Neural progenitor cell (in vitro differentiated cells): ENCODE measurements around the gene NDOR1. TPM values are rescaled to one million over a fixed set of nuclear protein-coding genes. Genes with fewer than 3 reads are reported as not detected.
A peak's percentile ranks its signal among the peaks of the same experiment; 100 is the strongest.

Experiments used
- DNase-seq: peaks from one replicate; pipeline ENCODE4 v3.0.0-alpha.2; 2016; ENCODE audit warnings: low spot score
- H2AFZ ChIP-seq: fragments of 200-600 bp; sonication (generic); replicated peaks from 2 replicates; pipeline ENCODE4 v1.6.1; 2016; ENCODE audit warnings: antibody characterized with exemption
- H3F3A ChIP-seq: fragments of 200-600 bp; sonication (generic); 2 replicates; pipeline ENCODE4 v1.6.1; 2016; ENCODE audit warnings: antibody characterized with exemption, low read depth
- H3K27ac ChIP-seq: fragments of 200-600 bp; sonication (generic); 2 replicates; pipeline ENCODE4 v1.5.1; 2016; ENCODE audit warnings: mild to moderate bottlenecking
- H3K27me3 ChIP-seq: fragments of 200-600 bp; sonication (generic); 2 replicates; pipeline ENCODE4 v1.6.1; 2016; ENCODE audit warnings: mild to moderate bottlenecking, moderate library complexity
- H3K36me3 ChIP-seq: fragments of 200-600 bp; sonication (generic); 2 replicates; pipeline ENCODE4 v1.5.1; 2016
- H3K4me1 ChIP-seq: fragments of 200-600 bp; sonication (generic); 2 replicates; pipeline ENCODE4 v1.6.1; 2016; ENCODE audit warnings: mixed run types
- H3K4me2 ChIP-seq: fragments of 200-600 bp; sonication (generic); 2 replicates; pipeline ENCODE4 v1.6.1; 2016
- H3K4me3 ChIP-seq: fragments of 200-600 bp; sonication (generic); 2 replicates; pipeline ENCODE4 v1.5.1; 2016
- H3K79me2 ChIP-seq: fragments of 200-600 bp; sonication (generic); 2 replicates; pipeline ENCODE4 v1.6.1; 2016; ENCODE audit warnings: low read depth
- H3K9ac ChIP-seq: fragments of 200-600 bp; sonication (generic); 2 replicates; pipeline ENCODE4 v1.6.1; 2016
- H3K9me3 ChIP-seq: fragments of 200-600 bp; sonication (generic); 2 replicates; pipeline ENCODE4 v1.5.1; 2016; ENCODE audit warnings: low read depth
- H4K20me1 ChIP-seq: fragments of 200-600 bp; sonication (generic); 2 replicates; pipeline ENCODE4 v1.6.1; 2016; ENCODE audit warnings: low read depth
- H3K27ac Mint-ChIP-seq: 3 replicates; pipeline ENCODE4 v1.8.0; 2021; ENCODE audit warnings: mixed read lengths
- H3K27me3 Mint-ChIP-seq: 2 replicates; pipeline ENCODE4 v1.8.0; 2022; ENCODE audit warnings: low read depth, mild to moderate bottlenecking, inconsistent platforms, moderate library complexity, mixed read lengths; ENCODE audit not compliant: insufficient read depth
- H3K36me3 Mint-ChIP-seq: 3 replicates; pipeline ENCODE4 v1.8.0; 2021; ENCODE audit warnings: mixed read lengths
- H3K4me1 Mint-ChIP-seq: 3 replicates; pipeline ENCODE4 v1.8.0; 2021; ENCODE audit warnings: mixed read lengths
- H3K4me3 Mint-ChIP-seq: 3 replicates; pipeline ENCODE4 v1.8.0; 2021; ENCODE audit warnings: mild to moderate bottlenecking, moderate library complexity, mixed read lengths
- H3K9me3 Mint-ChIP-seq: 3 replicates; pipeline ENCODE4 v1.8.0; 2020; ENCODE audit warnings: mixed read lengths
- EZH2 ChIP-seq: fragments of 200-600 bp; sonication (generic); IDR thresholded peaks from 2 replicates; pipeline ENCODE4 v1.6.1; 2017; ENCODE audit warnings: antibody characterized with exemption, mild to moderate bottlenecking, moderate library complexity
- EZH2phosphoT487 ChIP-seq: fragments of 200-600 bp; sonication (generic); IDR thresholded peaks from 2 replicates; pipeline ENCODE4 v1.6.1; 2017; ENCODE audit warnings: antibody characterized with exemption
- total RNA-seq: library from RNA; depleted of rRNA; stranded (reverse); fragments of >200 nt; gene quantifications from 2 replicates; pipeline ENCODE4 v1.2.3, GENCODE V29; 2015; ENCODE audit warnings: low replicate concordance
- TF ChIP-seq, protein P1 (sequence below): fragments of 200-600 bp; sonication (generic); IDR thresholded peaks from 2 replicates; pipeline ENCODE4 v1.5.1; 2017; ENCODE audit warnings: antibody characterized with exemption, mild to moderate bottlenecking

Gene NDOR1
- total RNA-seq, 1 donor from 2014 or later = 5.1 TPM

DNA sequence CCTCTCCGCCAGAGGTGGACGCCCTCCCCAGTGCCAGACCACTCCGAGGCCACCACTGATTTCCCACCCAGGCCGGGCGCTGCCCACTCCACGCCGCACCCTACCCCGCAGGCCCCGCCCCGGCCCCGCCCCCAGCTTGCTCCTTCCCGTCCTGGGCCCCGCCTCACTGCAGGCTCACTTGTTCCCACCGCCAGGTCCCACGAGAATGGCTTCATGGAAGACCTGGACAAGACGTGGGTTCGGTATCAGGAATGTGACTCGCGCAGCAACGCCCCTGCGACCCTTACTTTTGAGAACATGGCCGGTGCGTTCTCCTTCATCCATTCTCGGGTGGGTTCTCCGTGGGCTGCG lies 42.2 kb upstream of the NDOR1 start:
- Mint-ChIP-seq H3K36me3 (peaks cover 1% of the 10 kb centered on the region), H3K27me3 (peaks cover 61% of the 10 kb centered on the region), H3K4me3 (peak overlapping the region; percentile 77), H3K27ac (no peak overlapping the region), H3K9me3 (no peaks in the 10 kb centered on the region), H3K4me1 (peaks cover 6% of the 10 kb centered on the region)
- no peak overlapping the region for H2AFZ ChIP-seq
- H3K36me3 ChIP-seq = no peaks in the 10 kb centered on the region
- H3K4me2 ChIP-seq = peak overlapping the region; percentile 71
- DNase-seq = no peak
- TF ChIP-seq, protein P1, sequence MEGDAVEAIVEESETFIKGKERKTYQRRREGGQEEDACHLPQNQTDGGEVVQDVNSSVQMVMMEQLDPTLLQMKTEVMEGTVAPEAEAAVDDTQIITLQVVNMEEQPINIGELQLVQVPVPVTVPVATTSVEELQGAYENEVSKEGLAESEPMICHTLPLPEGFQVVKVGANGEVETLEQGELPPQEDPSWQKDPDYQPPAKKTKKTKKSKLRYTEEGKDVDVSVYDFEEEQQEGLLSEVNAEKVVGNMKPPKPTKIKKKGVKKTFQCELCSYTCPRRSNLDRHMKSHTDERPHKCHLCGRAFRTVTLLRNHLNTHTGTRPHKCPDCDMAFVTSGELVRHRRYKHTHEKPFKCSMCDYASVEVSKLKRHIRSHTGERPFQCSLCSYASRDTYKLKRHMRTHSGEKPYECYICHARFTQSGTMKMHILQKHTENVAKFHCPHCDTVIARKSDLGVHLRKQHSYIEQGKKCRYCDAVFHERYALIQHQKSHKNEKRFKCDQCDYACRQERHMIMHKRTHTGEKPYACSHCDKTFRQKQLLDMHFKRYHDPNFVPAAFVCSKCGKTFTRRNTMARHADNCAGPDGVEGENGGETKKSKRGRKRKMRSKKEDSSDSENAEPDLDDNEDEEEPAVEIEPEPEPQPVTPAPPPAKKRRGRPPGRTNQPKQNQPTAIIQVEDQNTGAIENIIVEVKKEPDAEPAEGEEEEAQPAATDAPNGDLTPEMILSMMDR = no peak
- no peak for TF ChIP-seq EZH2
- no peak for TF ChIP-seq EZH2phosphoT487
- no peaks in the 10 kb centered on the region for H3K79me2 ChIP-seq
- H3F3A ChIP-seq = peaks cover 6% of the 10 kb centered on the region
- peaks cover 100% of the 10 kb centered on the region for H3K27me3 ChIP-seq
- peaks cover 14% of the 10 kb centered on the region for H3K4me1 ChIP-seq
- H3K27ac ChIP-seq = no peak overlapping the region
- peak overlapping the region; percentile 32 for H3K4me3 ChIP-seq
- no peaks in the 10 kb centered on the region for H3K9me3 ChIP-seq
- H4K20me1 ChIP-seq = peaks cover 63% of the 10 kb centered on the region
- H3K9ac ChIP-seq = no peak overlapping the region

DNA sequence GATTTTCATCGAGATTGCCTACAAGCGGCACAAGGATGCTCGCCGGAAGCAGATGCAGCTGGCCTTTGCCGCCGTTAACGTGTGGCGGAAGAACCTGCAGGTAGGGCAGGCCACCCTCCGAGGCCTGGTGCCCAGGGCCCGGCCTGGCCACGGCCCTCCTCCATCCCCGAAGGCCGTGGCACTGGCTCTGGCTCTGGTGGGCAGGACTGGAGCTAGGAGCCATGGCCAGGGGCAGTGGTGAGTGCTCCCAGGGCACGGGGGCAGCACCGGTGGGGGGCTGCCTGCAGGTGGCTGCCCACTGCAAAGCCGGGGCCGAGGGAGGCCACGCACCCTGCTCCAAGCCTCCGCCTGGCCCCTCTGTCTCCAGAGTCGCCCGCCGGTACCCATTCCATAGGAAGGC lies 41.7 kb upstream of the NDOR1 start:
- Histone ChIP-seq H3K36me3 (no peaks in the 10 kb centered on the region), H3K4me2 (no peak overlapping the region), H2AFZ (no peak overlapping the region), H3K4me3 (no peak overlapping the region), H3K9me3 (no peaks in the 10 kb centered on the region), H3K27ac (no peak overlapping the region), H3K79me2 (no peaks in the 10 kb centered on the region), H3K9ac (no peak overlapping the region), H3F3A (peaks cover 11% of the 10 kb centered on the region), H3K27me3 (peaks cover 100% of the 10 kb centered on the region), H3K4me1 (peaks cover 17% of the 10 kb centered on the region), H4K20me1 (peaks cover 65% of the 10 kb centered on the region)
- H3K9me3 Mint-ChIP-seq = no peaks in the 10 kb centered on the region
- peaks cover 1% of the 10 kb centered on the region for H3K36me3 Mint-ChIP-seq
- no peak for DNase-seq
- no peak overlapping the region for H3K27ac Mint-ChIP-seq
- H3K27me3 Mint-ChIP-seq = peaks cover 56% of the 10 kb centered on the region
- peaks cover 6% of the 10 kb centered on the region for H3K4me1 Mint-ChIP-seq
- TF ChIP-seq EZH2 = no peak
- TF ChIP-seq, protein P1 = no peak
- no peak for TF ChIP-seq EZH2phosphoT487
- H3K4me3 Mint-ChIP-seq = peak overlapping the region; percentile 77

DNA sequence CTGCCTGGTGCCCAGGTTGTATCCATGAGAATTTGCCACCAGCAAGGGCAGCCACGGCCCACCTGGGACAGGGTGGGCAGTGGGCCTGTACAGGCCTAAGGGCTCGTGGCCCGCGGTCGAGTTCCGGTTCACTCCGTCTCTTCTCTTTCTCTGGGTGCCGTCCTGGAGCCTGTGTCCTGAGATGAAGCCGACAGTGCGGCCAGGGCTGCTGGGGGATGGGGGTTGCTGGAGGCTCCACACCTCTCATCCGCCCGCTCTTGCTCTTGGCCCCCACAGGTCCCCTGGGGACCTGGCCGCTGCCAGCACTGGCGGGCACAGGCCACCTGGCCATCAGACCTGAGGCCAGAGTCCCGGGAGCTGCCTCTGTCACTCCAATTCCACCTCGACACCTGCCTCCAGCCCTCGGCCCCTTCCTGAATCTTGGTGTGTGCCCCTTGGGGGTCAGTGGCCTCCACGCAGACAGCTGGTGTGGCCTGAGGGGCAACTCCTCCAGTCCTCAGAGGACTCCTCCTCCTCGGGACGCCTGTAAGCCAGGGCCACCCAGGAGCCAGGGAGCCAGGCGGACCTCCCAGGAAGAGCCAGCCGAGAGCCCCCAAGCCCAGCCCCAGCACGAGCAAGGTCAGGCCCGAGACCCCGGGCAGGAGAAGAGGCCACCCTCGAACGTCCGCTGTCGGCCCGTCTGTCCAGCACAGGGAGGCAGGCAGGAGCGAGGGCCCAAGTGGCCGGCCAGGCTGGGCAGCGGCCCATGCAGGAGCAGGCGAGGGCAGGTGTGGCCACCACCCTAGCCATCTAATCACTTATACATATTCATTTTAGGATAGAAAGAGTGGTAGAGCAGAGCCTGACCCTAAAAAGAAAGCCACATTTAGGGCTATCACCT lies 40.9 kb upstream of the NDOR1 start:
- no peak overlapping the region for H3K4me3 Mint-ChIP-seq
- no peaks in the 10 kb centered on the region for H3K9me3 Mint-ChIP-seq
- H3K4me1 Mint-ChIP-seq = peaks cover 3% of the 10 kb centered on the region
- Histone ChIP-seq H3K4me2 (no peak overlapping the region), H3K9me3 (no peaks in the 10 kb centered on the region), H3K4me3 (no peak overlapping the region), H3K4me1 (peaks cover 18% of the 10 kb centered on the region), H3F3A (peaks cover 19% of the 10 kb centered on the region), H3K27ac (no peak overlapping the region), H4K20me1 (peaks cover 59% of the 10 kb centered on the region), H3K79me2 (no peaks in the 10 kb centered on the region), H2AFZ (no peak overlapping the region), H3K36me3 (no peaks in the 10 kb centered on the region), H3K27me3 (peaks cover 100% of the 10 kb centered on the region), H3K9ac (no peak overlapping the region)
- H3K36me3 Mint-ChIP-seq = no peaks in the 10 kb centered on the region
- H3K27ac Mint-ChIP-seq = no peak overlapping the region
- no peak for DNase-seq
- H3K27me3 Mint-ChIP-seq = peaks cover 48% of the 10 kb centered on the region
- TF ChIP-seq EZH2phosphoT487 (no peak), EZH2 (no peak)
- TF ChIP-seq, protein P1 = no peak
